Stomach (tissue), 9 donors: Measurements from ENCODE around the gene BTNL9. TPM values are rescaled to one million over a fixed set of nuclear protein-coding genes. Genes with fewer than 3 reads are reported as not detected.
"Not testable (repeated sequence)": the region's sequence is repeated elsewhere in the genome, so short reads cannot be mapped to it uniquely, and the experiment has no call there.

Experiments
- DNase-seq, 2 donors: peaks; one replicate each; pipeline versions ENCODE4 v3.0.0 to v3.0.0-alpha.2; 2013 to 2019
- H3K27ac ChIP-seq, 5 donors: fragments of 200-600 bp in 4 of 5; sonication (generic) in 4 of 5; one replicate each; pipeline ENCODE4 v1.5.1; 2013 to 2019; ENCODE audit warnings: mild to moderate bottlenecking in 1 of 5, moderate library complexity in 1 of 5
- H3K27me3 ChIP-seq, 3 donors: fragments of 200-600 bp; sonication (generic); one replicate each; pipeline ENCODE4 v1.5.1; 2017 to 2019; ENCODE audit warnings: mixed run types in 1 of 3
- H3K36me3 ChIP-seq, 4 donors: fragments of 200-600 bp; sonication (generic); 1 replicate in 3 of 4; 2 replicates in 1 of 4; pipeline ENCODE4 v1.5.1; 2016 to 2019
- H3K4me1 ChIP-seq, 4 donors: fragments of 200-600 bp; sonication (generic); one replicate each; pipeline ENCODE4 v1.5.1; 2016 to 2019
- H3K4me3 ChIP-seq, 4 donors: fragments of 200-600 bp; sonication (generic) in 3 of 4; one replicate each; pipeline ENCODE4 v1.5.1; 2016 to 2019; ENCODE audit warnings: mild to moderate bottlenecking in 1 of 4
- H3K9me3 ChIP-seq, 4 donors: fragments of 200-600 bp; sonication (generic); one replicate each; pipeline ENCODE4 v1.5.1; 2016 to 2019
- CTCF ChIP-seq, 7 experiments: fragments of 450-650 bp in 4 of 7; fragments of 200-600 bp in 3 of 7; sonication (generic) in 3 of 7; IDR thresholded peaks; one replicate each; pipeline ENCODE4 v1.5.1; 2016 to 2019; ENCODE audit warnings: antibody characterized with exemption in 7 of 7, control low read depth in 2 of 7, mild to moderate bottlenecking in 1 of 7
- EP300 ChIP-seq: sonication (generic); formaldehyde crosslinking; IDR thresholded peaks from one replicate; pipeline ENCODE4 v1.6.1; 2017; ENCODE audit warnings: antibody characterized with exemption
- POLR2A ChIP-seq, 4 donors: fragments of 450-650 bp; IDR thresholded peaks; one replicate each; pipeline ENCODE4 v1.6.1; 2016; ENCODE audit warnings: antibody characterized with exemption in 4 of 4, control low read depth in 2 of 4, mild to moderate bottlenecking in 1 of 4, moderate library complexity in 1 of 4
- POLR2AphosphoS5 ChIP-seq, 3 donors: sonication (generic); formaldehyde crosslinking; IDR thresholded peaks; one replicate each; pipeline ENCODE4 v1.6.1; 2016; ENCODE audit warnings: antibody characterized with exemption in 3 of 3
- WGBS, 5 donors: extraction: QIAGEN DNeasy Blood & Tissue Kit in 3 of 5; methylation state at CpG; one replicate each; pipeline versions ENCODE4 v1.1.5 to v1.1.7; 2013 to 2018; 5-methylcytosine and 5-hydroxymethylcytosine counted together
- intact Hi-C: fragments of 100-400 bp; cut with DNase I; formaldehyde crosslinking; loops from one replicate; pipeline ENCODE4 v1.15.1; 2023; ENCODE audit warnings: low total_unique reads
- polyA plus RNA-seq, 3 donors: library from polyadenylated mRNA; stranded (reverse); fragments of 200-250 nt; gene quantifications; one replicate each; pipeline ENCODE4 v1.2.3, GENCODE V29; 2013
- total RNA-seq, 5 donors: library from RNA; depleted of rRNA; stranded (reverse); fragments of >200 nt; gene quantifications; one replicate each; pipeline versions ENCODE4 v1.1.0 to v1.2.3, GENCODE V29; 2014 to 2016
- donor health status: healthy with polysubstance abuse.
- donor health status: Bipolar disorder and iron deficiency.
- donor health status: healthy.

BTNL9 gene
- total and polyA plus RNA-seq, 8 donors: 3.5 to 108 (median 10.7) TPM

- peaks cover 0 to 16% (median 0%) of the 10 kb centered on the region in 3 donors for H3K27me3 ChIP-seq
- intact Hi-C loops: loop anchor here (5.0 kb wide), 1 partner anchor 61 kb away; no protein-coding TSS in a partner anchor
- H3K27ac ChIP-seq: no peak overlapping the region
- H3K9me3 ChIP-seq: peaks cover 0 to 9% (median 6%) of the 10 kb centered on the region in 4 donors
- 71 to 87% (median 72%) methylated on average over 6 of the region's 6 CpGs; no CpG with 5 or more reads in 1 of the 5 donors for WGBS, 5 donors
- DNase-seq: no peak
- TF ChIP-seq EP300: no peak
- no peak for TF ChIP-seq POLR2A (IDR thresholded peaks at IDR 0.05)
- TF ChIP-seq CTCF (IDR thresholded peaks at IDR 0.05): no peak
- no peak for TF ChIP-seq POLR2AphosphoS5 (IDR thresholded peaks at IDR 0.05)
- no peaks in the 10 kb centered on the region for H3K36me3 ChIP-seq
- no peak overlapping the region for H3K4me3 ChIP-seq
- no peaks in the 10 kb centered on the region for H3K4me1 ChIP-seq
These were observed 31.9 kb upstream of the BTNL9 start for GRCh38 chr5:181008136-181008535.

- H3K36me3 ChIP-seq, H3K4me1 ChIP-seq, intact Hi-C loops, H3K9me3 ChIP-seq, DNase-seq, H3K27ac ChIP-seq, H3K4me3 ChIP-seq: not testable (repeated sequence)
- H3K27me3 ChIP-seq: peaks cover 0 to 16% (median 0%) of the 10 kb centered on the region in 3 donors
- WGBS, 5 donors: 87 to 94% (median 92%) methylated on average over 4 of the region's 4 CpGs
These were observed 30.0 kb upstream of the BTNL9 start for GRCh38 chr5:181010018-181010417.

GRCh38 chr5:181014654-181015053 is 25.4 kb upstream of the BTNL9 start:
- DNase-seq, H3K27me3 ChIP-seq, H3K4me3 ChIP-seq, intact Hi-C loops, H3K9me3 ChIP-seq, H3K36me3 ChIP-seq, H3K4me1 ChIP-seq, H3K27ac ChIP-seq: not testable (repeated sequence)

GRCh38 chr5:181017448-181017847 is 22.6 kb upstream of the BTNL9 start:
- H3K4me3 ChIP-seq, intact Hi-C loops, H3K27me3 ChIP-seq, H3K36me3 ChIP-seq, H3K4me1 ChIP-seq, H3K27ac ChIP-seq, DNase-seq: not testable (repeated sequence)
- WGBS, 5 donors: 82 to 92% (median 87%) methylated on average over 3 of the region's 3 CpGs
- peaks cover 9 to 19% (median 17%) of the 10 kb centered on the region in 4 donors for H3K9me3 ChIP-seq

GRCh38 chr5:181020688-181021087 is 19.4 kb upstream of the BTNL9 start:
- Histone ChIP-seq H3K27me3 (peaks cover 0 to 10% (median 0%) of the 10 kb centered on the region in 3 donors), H3K9me3 (peaks cover 9 to 46% (median 33%) of the 10 kb centered on the region in 4 donors), H3K4me1 (no peaks in the 10 kb centered on the region), H3K27ac (no peak overlapping the region), H3K36me3 (no peaks in the 10 kb centered on the region), H3K4me3 (no peak overlapping the region)
- no peak for DNase-seq
- intact Hi-C loops: no loop called here
- TF ChIP-seq CTCF (IDR thresholded peaks at IDR 0.05) (no peak), POLR2AphosphoS5 (IDR thresholded peaks at IDR 0.05) (no peak), EP300 (no peak)
- WGBS, 5 donors: 75 to 91% (median 83%) methylated on average over 3 of the region's 3 CpGs

GRCh38 chr5:181024245-181025064 is 15.6 kb upstream of the BTNL9 start:
- Histone ChIP-seq H3K4me3 (no peak overlapping the region), H3K27ac (no peak overlapping the region), H3K9me3 (peaks cover 9 to 46% (median 36%) of the 10 kb centered on the region in 4 donors), H3K4me1 (no peaks in the 10 kb centered on the region), H3K27me3 (peaks cover 0 to 17% (median 0%) of the 10 kb centered on the region in 3 donors), H3K36me3 (no peaks in the 10 kb centered on the region)
- no peak for TF ChIP-seq POLR2A (IDR thresholded peaks at IDR 0.05)
- no peak for TF ChIP-seq POLR2AphosphoS5 (IDR thresholded peaks at IDR 0.05)
- no peak for TF ChIP-seq EP300
- no peak for TF ChIP-seq CTCF (IDR thresholded peaks at IDR 0.05)
- 50 to 91% (median 71%) methylated on average over 1 of the region's 1 CpG; no CpG with 5 or more reads in 1 of the 5 donors for WGBS, 5 donors
- DNase-seq: no peak
- intact Hi-C loops: no loop called here
